OCI-LY1 (cell line): Measurements from ENCODE around the gene CD226.

Experiments used
- H2AFZ ChIP-seq: fragments of 200-600 bp; sonication (generic), shearing (Covaris generic); 2 replicates; pipeline ENCODE4 v1.6.0; 2014; ENCODE audit warnings: antibody characterized with exemption, mild to moderate bottlenecking, low read length
- H3F3A ChIP-seq: fragments of 200-600 bp; sonication (generic), shearing (Covaris generic); 2 replicates; pipeline ENCODE4 v1.6.0; 2014; ENCODE audit warnings: mild to moderate bottlenecking, antibody characterized with exemption, low read length, moderate library complexity; ENCODE audit not compliant: insufficient read depth
- H3K27ac ChIP-seq: fragments of 200-600 bp; sonication (generic); 2 replicates; pipeline ENCODE4 v1.5.1; 2014; ENCODE audit warnings: low read length, mixed run types, mild to moderate bottlenecking, low read depth; ENCODE audit not compliant: poor library complexity, severe bottlenecking
- H3K27me3 ChIP-seq: fragments of 200-600 bp; sonication (generic); 2 replicates; pipeline ENCODE4 v1.6.0; 2014; ENCODE audit warnings: antibody characterized with exemption, mild to moderate bottlenecking, low read length, moderate library complexity; ENCODE audit not compliant: insufficient read depth
- H3K36me3 ChIP-seq: fragments of 200-600 bp; sonication (generic); 2 replicates; pipeline ENCODE4 v1.6.1; 2014; ENCODE audit warnings: mild to moderate bottlenecking, antibody characterized with exemption, low read length, moderate library complexity, mixed read lengths; ENCODE audit not compliant: insufficient read depth
- H3K4me1 ChIP-seq: fragments of 200-600 bp; sonication (generic); 2 replicates; pipeline ENCODE4 v1.5.1; 2014; ENCODE audit warnings: mild to moderate bottlenecking, low read length, moderate library complexity; ENCODE audit not compliant: insufficient read depth, severe bottlenecking
- H3K4me2 ChIP-seq: fragments of 200-600 bp; sonication (generic), shearing (Covaris generic); 2 replicates; pipeline ENCODE4 v1.6.1; 2014; ENCODE audit warnings: low read length
- H3K4me3 ChIP-seq: fragments of 200-600 bp; sonication (generic); 2 replicates; pipeline ENCODE4 v1.5.1; 2014; ENCODE audit warnings: low read length, low read depth, mild to moderate bottlenecking, mixed read lengths; ENCODE audit not compliant: poor library complexity, severe bottlenecking
- H3K79me2 ChIP-seq: fragments of 200-600 bp; shearing (Covaris generic); 2 replicates; pipeline ENCODE4 v1.6.1; 2016; ENCODE audit warnings: mixed run types, low read length, mixed read lengths; ENCODE audit not compliant: insufficient read depth
- H3K9ac ChIP-seq: fragments of 200-600 bp; sonication (generic), shearing (Covaris generic); 2 replicates; pipeline ENCODE4 v1.6.1; 2014; ENCODE audit warnings: mild to moderate bottlenecking, low read length, mixed read lengths
- H3K9me2 ChIP-seq: fragments of 200-600 bp; sonication (generic), shearing (Covaris generic); 2 replicates; pipeline ENCODE4 v1.6.1; 2014; ENCODE audit warnings: low read depth, mild to moderate bottlenecking, low read length, mixed read lengths
- H3K9me3 ChIP-seq: fragments of 200-600 bp; shearing (Covaris generic); 2 replicates; pipeline ENCODE4 v1.6.1; 2014; ENCODE audit warnings: low read length, mixed read lengths
- H4K20me1 ChIP-seq: fragments of 200-600 bp; sonication (generic), shearing (Covaris generic); 2 replicates; pipeline ENCODE4 v1.6.0; 2016; ENCODE audit warnings: mild to moderate bottlenecking, low read length; ENCODE audit not compliant: insufficient read depth
- CTCF ChIP-seq: fragments of 200-600 bp; sonication (generic), shearing (Covaris generic); IDR thresholded peaks from 2 replicates; pipeline ENCODE4 v1.5.1; 2017; ENCODE audit warnings: mild to moderate bottlenecking, antibody characterized with exemption, low read length, moderate library complexity, mixed read lengths
- EZH2 ChIP-seq: fragments of 200-600 bp; sonication (generic), shearing (Covaris generic); IDR thresholded peaks from 2 replicates; pipeline ENCODE4 v1.8.0; 2017; ENCODE audit warnings: borderline replicate concordance, mixed run types, mild to moderate bottlenecking, antibody characterized with exemption, low read length, moderate library complexity, mixed read lengths

CD226 gene

GRCh38 chr18:69946608-69947155 is 991 bp downstream of the CD226 start:
- Histone ChIP-seq H3K79me2 (no peaks in the 10 kb centered on the region), H3K27ac (no peak overlapping the region), H3K4me1 (peaks cover 9% of the 10 kb centered on the region), H4K20me1 (no peaks in the 10 kb centered on the region), H3K4me3 (no peak overlapping the region), H3K4me2 (no peak overlapping the region), H3K9ac (no peak overlapping the region), H2AFZ (no peak overlapping the region), H3K36me3 (no peaks in the 10 kb centered on the region), H3K27me3 (no peaks in the 10 kb centered on the region), H3K9me3 (no peaks in the 10 kb centered on the region), H3F3A (no peaks in the 10 kb centered on the region), H3K9me2 (no peaks in the 10 kb centered on the region)
- TF ChIP-seq CTCF (no peak), EZH2 (no peak)

GRCh38 chr18:69945220-69946114 is 2.2 kb downstream of the CD226 start:
- peaks cover 9% of the 10 kb centered on the region for H3K4me1 ChIP-seq
- no peak overlapping the region for H3K4me2 ChIP-seq
- H3K9me2 ChIP-seq, result no peaks in the 10 kb centered on the region
- H2AFZ ChIP-seq, result no peak overlapping the region
- TF ChIP-seq CTCF, result no peak
- no peak for TF ChIP-seq EZH2
- no peaks in the 10 kb centered on the region for H3K79me2 ChIP-seq
- no peaks in the 10 kb centered on the region for H3K36me3 ChIP-seq
- H3K27me3 ChIP-seq, result no peaks in the 10 kb centered on the region
- H3K9ac ChIP-seq, result no peak overlapping the region
- H3K9me3 ChIP-seq, result no peaks in the 10 kb centered on the region
- H3F3A ChIP-seq, result no peaks in the 10 kb centered on the region
- H4K20me1 ChIP-seq, result no peaks in the 10 kb centered on the region
- H3K27ac ChIP-seq, result no peak overlapping the region
- H3K4me3 ChIP-seq, result no peak overlapping the region

- H3K27ac ChIP-seq, result no peak overlapping the region
- no peaks in the 10 kb centered on the region for H3K9me3 ChIP-seq
- no peaks in the 10 kb centered on the region for H3F3A ChIP-seq
- H3K27me3 ChIP-seq, result no peaks in the 10 kb centered on the region
- no peaks in the 10 kb centered on the region for H3K79me2 ChIP-seq
- no peaks in the 10 kb centered on the region for H3K36me3 ChIP-seq
- no peak overlapping the region for H3K4me3 ChIP-seq
- H3K9me2 ChIP-seq, result no peaks in the 10 kb centered on the region
- no peak overlapping the region for H2AFZ ChIP-seq
- no peak overlapping the region for H3K4me2 ChIP-seq
- H3K9ac ChIP-seq, result no peak overlapping the region
- no peaks in the 10 kb centered on the region for H4K20me1 ChIP-seq
- TF ChIP-seq CTCF, result no peak
- no peak for TF ChIP-seq EZH2
- peaks cover 9% of the 10 kb centered on the region for H3K4me1 ChIP-seq
These were observed 3.2 kb downstream of the CD226 start for GRCh38 chr18:69944436-69944835.
